Parathyroid adenoma (tissue), 2 donors: Measurements from ENCODE around the gene CSF3.
"Not testable (repeated sequence)": the region's sequence is repeated elsewhere in the genome, so short reads cannot be mapped to it uniquely, and the experiment has no call there.

ENCODE experiments used
- H2AFZ ChIP-seq: fragments of 300-600 bp; sonication (generic); one replicate; pipeline ENCODE4 v1.7.0; 2017; ENCODE audit warnings: antibody characterized with exemption, mild to moderate bottlenecking
- H3K27ac ChIP-seq: fragments of 300-600 bp; sonication (generic); one replicate; pipeline ENCODE4 v1.7.0; 2017
- H3K27me3 ChIP-seq: fragments of 300-600 bp; sonication (generic); one replicate; pipeline ENCODE4 v1.7.0; 2017; ENCODE audit warnings: low read length; ENCODE audit not compliant: control insufficient read depth, insufficient read depth
- H3K36me3 ChIP-seq: fragments of 300-600 bp; sonication (generic); one replicate; pipeline ENCODE4 v1.7.0; 2017; ENCODE audit warnings: low read length; ENCODE audit not compliant: control insufficient read depth, insufficient read depth
- H3K4me1 ChIP-seq: fragments of 300-600 bp; sonication (generic); one replicate; pipeline ENCODE4 v1.7.0; 2017; ENCODE audit warnings: control low read depth
- H3K4me2 ChIP-seq: fragments of 300-600 bp; sonication (generic); one replicate; pipeline ENCODE4 v1.7.0; 2017; ENCODE audit warnings: low read length
- H3K4me3 ChIP-seq: fragments of 300-600 bp; sonication (generic); one replicate; pipeline ENCODE4 v1.7.0; 2017; ENCODE audit warnings: low read depth, low read length
- H3K79me2 ChIP-seq: fragments of 300-600 bp; sonication (generic); one replicate; pipeline ENCODE4 v1.7.0; 2017; ENCODE audit warnings: control low read depth
- H3K9ac ChIP-seq: fragments of 300-600 bp; sonication (generic); one replicate; pipeline ENCODE4 v1.7.0; 2017; ENCODE audit warnings: mild to moderate bottlenecking
- H3K9me3 ChIP-seq: fragments of 300-600 bp; sonication (generic); one replicate; pipeline ENCODE4 v1.7.0; 2017; ENCODE audit warnings: low read length; ENCODE audit not compliant: control insufficient read depth
- CTCF ChIP-seq: fragments of 300-600 bp; sonication (generic); IDR thresholded peaks from one replicate; pipeline ENCODE4 v1.7.0; 2017; ENCODE audit warnings: antibody characterized with exemption, mild to moderate bottlenecking
- donor health status: primary hyperparathyroidism.

CSF3 gene

GRCh38 chr17:40000161-40000560 lies 15.1 kb upstream of the CSF3 start:
- no peaks in the 10 kb centered on the region for H3K27me3 ChIP-seq
- H3K9ac ChIP-seq = no peak overlapping the region
- TF ChIP-seq CTCF = no peak
- H3K4me1 ChIP-seq = no peaks in the 10 kb centered on the region
- H2AFZ ChIP-seq = no peak overlapping the region
- no peak overlapping the region for H3K27ac ChIP-seq
- no peaks in the 10 kb centered on the region for H3K9me3 ChIP-seq
- H3K4me3 ChIP-seq = no peak overlapping the region
- H3K36me3 ChIP-seq = no peaks in the 10 kb centered on the region
- H3K4me2 ChIP-seq = no peak overlapping the region
- no peaks in the 10 kb centered on the region for H3K79me2 ChIP-seq

GRCh38 chr17:40001335-40001734 lies 13.9 kb upstream of the CSF3 start:
- H2AFZ ChIP-seq, H3K27me3 ChIP-seq, H3K27ac ChIP-seq, H3K9me3 ChIP-seq, H3K4me1 ChIP-seq, H3K9ac ChIP-seq, H3K36me3 ChIP-seq, H3K4me2 ChIP-seq, H3K4me3 ChIP-seq, H3K79me2 ChIP-seq: not testable (repeated sequence)

GRCh38 chr17:40004072-40004471 lies 11.2 kb upstream of the CSF3 start:
- Histone ChIP-seq H3K9me3 (no peaks in the 10 kb centered on the region), H3K79me2 (no peaks in the 10 kb centered on the region), H3K4me3 (no peak overlapping the region), H3K27me3 (no peaks in the 10 kb centered on the region), H3K9ac (no peak overlapping the region), H3K4me1 (no peaks in the 10 kb centered on the region), H3K36me3 (no peaks in the 10 kb centered on the region), H3K4me2 (no peak overlapping the region), H3K27ac (no peak overlapping the region), H2AFZ (no peak overlapping the region)
- TF ChIP-seq CTCF = no peak

- Histone ChIP-seq H3K9me3 (no peaks in the 10 kb centered on the region), H3K36me3 (no peaks in the 10 kb centered on the region), H3K79me2 (no peaks in the 10 kb centered on the region), H3K27ac (no peak overlapping the region), H2AFZ (no peak overlapping the region), H3K4me1 (no peaks in the 10 kb centered on the region), H3K4me3 (no peak overlapping the region), H3K9ac (no peak overlapping the region), H3K4me2 (no peak overlapping the region), H3K27me3 (no peaks in the 10 kb centered on the region)
- TF ChIP-seq CTCF = no peak
Observed at GRCh38 chr17:40004712-40005111, 10.5 kb upstream of the CSF3 start.

GRCh38 chr17:40005520-40005919 lies 9.7 kb upstream of the CSF3 start:
- Histone ChIP-seq H3K79me2 (no peaks in the 10 kb centered on the region), H3K4me3 (no peak overlapping the region)

GRCh38 chr17:40010946-40011500 lies 4.2 kb upstream of the CSF3 start:
- H3K4me2 ChIP-seq, H3K27me3 ChIP-seq, H3K27ac ChIP-seq, H3K36me3 ChIP-seq, H3K9me3 ChIP-seq, H3K79me2 ChIP-seq, H2AFZ ChIP-seq, H3K9ac ChIP-seq, H3K4me3 ChIP-seq, H3K4me1 ChIP-seq: not testable (repeated sequence)

More at GRCh38 chr17:40005520-40005919, 9.7 kb upstream of the CSF3 start:
- Histone ChIP-seq H3K9ac (no peak overlapping the region), H3K36me3 (no peaks in the 10 kb centered on the region), H3K27me3 (no peaks in the 10 kb centered on the region), H3K27ac (no peak overlapping the region), H3K4me2 (no peak overlapping the region), H2AFZ (no peak overlapping the region), H3K4me1 (no peaks in the 10 kb centered on the region), H3K9me3 (no peaks in the 10 kb centered on the region)
- TF ChIP-seq CTCF = no peak

- not testable (repeated sequence) for H3K4me2 ChIP-seq, H3K4me1 ChIP-seq, H3K9ac ChIP-seq, H3K79me2 ChIP-seq, H3K9me3 ChIP-seq, H3K4me3 ChIP-seq, H3K27ac ChIP-seq, H3K27me3 ChIP-seq, H3K36me3 ChIP-seq, H2AFZ ChIP-seq
Observed at GRCh38 chr17:40012017-40012647, 3.1 kb upstream of the CSF3 start.
